ENCODE results near the gene CCZ1B.
"Not testable (repeated sequence)": the region's sequence is repeated elsewhere in the genome, so short reads cannot be mapped to it uniquely, and the experiment has no call there.

DNA sequence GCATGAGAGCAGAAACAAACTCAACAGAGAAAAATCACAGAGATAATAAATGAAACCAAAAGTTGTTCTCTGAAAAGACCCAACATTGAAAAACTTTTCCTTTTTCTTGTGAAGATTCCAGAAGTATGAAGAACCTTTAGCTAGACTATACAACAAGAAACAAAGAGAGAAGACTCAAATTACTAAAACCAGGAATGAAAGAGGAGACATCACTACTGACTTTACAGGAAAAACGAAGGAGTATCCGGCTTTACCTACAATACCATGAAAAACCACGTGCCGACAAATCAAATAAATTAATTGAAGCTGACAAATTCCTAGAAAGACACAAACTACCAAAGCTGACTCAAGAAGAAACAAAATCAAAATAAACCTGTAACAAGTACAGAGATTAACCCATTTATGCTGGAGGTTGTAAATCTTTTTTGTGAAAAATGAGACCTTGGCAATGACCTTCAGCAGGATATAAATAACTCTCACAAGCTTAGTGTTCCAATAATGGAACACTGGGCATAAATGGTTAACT is 18.6 kb downstream of the CCZ1B start:
- not testable (repeated sequence) for TF ChIP-seq CTCF (IDR thresholded peaks at IDR 0.05); POLR2AphosphoS5 (IDR thresholded peaks at IDR 0.05; ENCODE audit: low read depth, low read length); TCF7L2 (IDR thresholded peaks at IDR 0.05; ENCODE audit: low read depth, low read length); SIN3A (IDR thresholded peaks at IDR 0.05; ENCODE audit: borderline replicate concordance, insufficient read depth, low read depth, low read length)
- TF ChIP-seq, protein P1, sequence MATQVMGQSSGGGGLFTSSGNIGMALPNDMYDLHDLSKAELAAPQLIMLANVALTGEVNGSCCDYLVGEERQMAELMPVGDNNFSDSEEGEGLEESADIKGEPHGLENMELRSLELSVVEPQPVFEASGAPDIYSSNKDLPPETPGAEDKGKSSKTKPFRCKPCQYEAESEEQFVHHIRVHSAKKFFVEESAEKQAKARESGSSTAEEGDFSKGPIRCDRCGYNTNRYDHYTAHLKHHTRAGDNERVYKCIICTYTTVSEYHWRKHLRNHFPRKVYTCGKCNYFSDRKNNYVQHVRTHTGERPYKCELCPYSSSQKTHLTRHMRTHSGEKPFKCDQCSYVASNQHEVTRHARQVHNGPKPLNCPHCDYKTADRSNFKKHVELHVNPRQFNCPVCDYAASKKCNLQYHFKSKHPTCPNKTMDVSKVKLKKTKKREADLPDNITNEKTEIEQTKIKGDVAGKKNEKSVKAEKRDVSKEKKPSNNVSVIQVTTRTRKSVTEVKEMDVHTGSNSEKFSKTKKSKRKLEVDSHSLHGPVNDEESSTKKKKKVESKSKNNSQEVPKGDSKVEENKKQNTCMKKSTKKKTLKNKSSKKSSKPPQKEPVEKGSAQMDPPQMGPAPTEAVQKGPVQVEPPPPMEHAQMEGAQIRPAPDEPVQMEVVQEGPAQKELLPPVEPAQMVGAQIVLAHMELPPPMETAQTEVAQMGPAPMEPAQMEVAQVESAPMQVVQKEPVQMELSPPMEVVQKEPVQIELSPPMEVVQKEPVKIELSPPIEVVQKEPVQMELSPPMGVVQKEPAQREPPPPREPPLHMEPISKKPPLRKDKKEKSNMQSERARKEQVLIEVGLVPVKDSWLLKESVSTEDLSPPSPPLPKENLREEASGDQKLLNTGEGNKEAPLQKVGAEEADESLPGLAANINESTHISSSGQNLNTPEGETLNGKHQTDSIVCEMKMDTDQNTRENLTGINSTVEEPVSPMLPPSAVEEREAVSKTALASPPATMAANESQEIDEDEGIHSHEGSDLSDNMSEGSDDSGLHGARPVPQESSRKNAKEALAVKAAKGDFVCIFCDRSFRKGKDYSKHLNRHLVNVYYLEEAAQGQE (IDR thresholded peaks at IDR 0.05; ENCODE audit: insufficient read depth in 1 of 2, low read depth in 2 of 2, low read length in 1 of 2), result not testable (repeated sequence)

Measured in Panc1 (cell line).